Measurements from ENCODE around the gene ATG101. TPM values are rescaled to one million over a fixed set of nuclear protein-coding genes. Genes with fewer than 3 reads are reported as not detected.

Gene ATG101
- total and polyA plus RNA-seq, 2 experiments from 2014 or later = 27.7 to 60.3 TPM

DNA sequence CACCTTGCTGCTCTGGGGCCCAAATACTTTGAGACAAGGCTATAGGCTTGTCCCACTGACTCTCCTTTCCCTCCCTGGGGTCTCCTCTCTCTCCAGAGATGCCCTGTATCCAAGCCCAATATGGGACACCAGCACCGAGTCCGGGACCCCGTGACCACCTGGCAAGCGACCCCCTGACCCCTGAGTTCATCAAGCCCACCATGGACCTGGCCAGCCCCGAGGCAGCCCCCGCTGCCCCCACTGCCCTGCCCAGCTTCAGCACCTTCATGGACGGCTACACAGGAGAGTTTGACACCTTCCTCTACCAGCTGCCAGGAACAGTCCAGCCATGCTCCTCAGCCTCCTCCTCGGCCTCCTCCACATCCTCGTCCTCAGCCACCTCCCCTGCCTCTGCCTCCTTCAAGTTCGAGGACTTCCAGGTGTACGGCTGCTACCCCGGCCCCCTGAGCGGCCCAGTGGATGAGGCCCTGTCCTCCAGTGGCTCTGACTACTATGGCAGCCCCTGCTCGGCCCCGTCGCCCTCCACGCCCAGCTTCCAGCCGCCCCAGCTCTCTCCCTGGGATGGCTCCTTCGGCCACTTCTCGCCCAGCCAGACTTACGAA lies 15.4 kb upstream of the ATG101 start:
- H3K36me3 Mint-ChIP-seq (ENCODE audit: low read depth) = peaks cover 10% of the 10 kb centered on the region
- no peaks in the 10 kb centered on the region for H3K36me3 ChIP-seq (ENCODE audit: insufficient read depth)
- peaks cover 18% of the 10 kb centered on the region for H3K4me1 ChIP-seq (ENCODE audit: insufficient read depth)
- H3K27ac ChIP-seq (ENCODE audit: low read depth) = no peak overlapping the region
- no peaks in the 10 kb centered on the region for H3K9me2 ChIP-seq (ENCODE audit: insufficient read depth)
- no peak for TF ChIP-seq ZNF114 (CRISPR knock-in tag; IDR thresholded peaks at IDR 0.05)
- no peak for TF ChIP-seq ZNF331 (CRISPR knock-in tag; IDR thresholded peaks at IDR 0.05; ENCODE audit: low read depth)
- TF ChIP-seq EZH2phosphoT487 (IDR thresholded peaks at IDR 0.05; ENCODE audit: unreplicated experiment) = no peak
- no peak for TF ChIP-seq CREB1 (CRISPR knock-in tag; IDR thresholded peaks at IDR 0.05; ENCODE audit: low read depth)
- no peak overlapping the region for H3K4me3 Mint-ChIP-seq
- H3K79me2 ChIP-seq (replicated peaks; ENCODE audit: insufficient read depth) = no peaks in the 10 kb centered on the region
- peaks cover 33% of the 10 kb centered on the region for H3K27me3 Mint-ChIP-seq (ENCODE audit: insufficient read depth, low read depth, poor library complexity)
- H3K27ac Mint-ChIP-seq = no peak overlapping the region
- DNase-seq (ENCODE audit: low spot score) (no peak), ATAC-seq (no peak)
- no peak overlapping the region for H3K4me3 ChIP-seq
- peaks cover 33% of the 10 kb centered on the region for H3K27me3 ChIP-seq (ENCODE audit: insufficient read depth)
- H3F3A ChIP-seq (replicated peaks; ENCODE audit: low read depth) = no peaks in the 10 kb centered on the region; the same call in 1 of the 2 replicates
- H3K4me2 ChIP-seq = no peak overlapping the region
- H2AFZ ChIP-seq = no peak overlapping the region
- peaks cover 23% of the 10 kb centered on the region for H4K20me1 ChIP-seq (replicated peaks; ENCODE audit: insufficient read depth)
- H3K4me1 Mint-ChIP-seq = peaks cover 25% of the 10 kb centered on the region
- no peaks in the 10 kb centered on the region; the same call in 2 of the 3 replicates for H3K9me3 Mint-ChIP-seq

DNA sequence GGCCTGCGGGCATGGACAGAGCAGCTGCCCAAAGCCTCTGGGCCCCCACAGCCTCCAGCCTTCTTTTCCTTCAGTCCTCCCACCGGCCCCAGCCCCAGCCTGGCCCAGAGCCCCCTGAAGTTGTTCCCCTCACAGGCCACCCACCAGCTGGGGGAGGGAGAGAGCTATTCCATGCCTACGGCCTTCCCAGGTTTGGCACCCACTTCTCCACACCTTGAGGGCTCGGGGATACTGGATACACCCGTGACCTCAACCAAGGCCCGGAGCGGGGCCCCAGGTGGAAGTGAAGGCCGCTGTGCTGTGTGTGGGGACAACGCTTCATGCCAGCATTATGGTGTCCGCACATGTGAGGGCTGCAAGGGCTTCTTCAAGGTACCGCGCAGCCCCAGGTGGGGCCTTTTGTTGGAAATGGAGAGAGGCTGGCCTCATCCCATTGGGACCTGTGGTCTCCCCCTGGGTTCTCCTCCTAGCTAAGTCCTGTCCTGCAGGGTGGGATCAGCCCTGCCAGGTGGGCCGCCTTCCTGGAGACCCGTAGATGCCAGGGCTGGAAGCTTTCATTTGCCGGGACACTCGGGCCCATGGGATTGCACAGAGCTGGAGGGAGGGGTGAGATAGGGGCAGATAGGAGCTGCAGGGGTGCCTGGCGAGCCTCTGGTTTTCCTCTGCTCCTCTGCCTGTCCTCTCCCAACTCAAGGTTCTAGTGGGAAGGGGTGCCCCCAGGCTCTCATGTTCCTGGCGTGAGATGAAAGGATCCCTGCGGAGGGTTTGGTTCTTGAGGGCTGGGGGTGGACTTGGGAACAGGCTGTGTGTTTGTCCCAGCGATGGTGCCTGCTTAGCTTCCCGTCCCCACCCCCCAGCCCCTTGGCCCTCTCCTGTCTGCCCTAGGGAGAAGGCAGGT lies 14.7 kb upstream of the ATG101 start:
- Histone ChIP-seq H3K27me3 (ENCODE audit: insufficient read depth) (peaks cover 26% of the 10 kb centered on the region), H4K20me1 (replicated peaks; ENCODE audit: insufficient read depth) (peaks cover 20% of the 10 kb centered on the region), H3K4me1 (ENCODE audit: insufficient read depth) (peaks cover 13% of the 10 kb centered on the region), H3K27ac (ENCODE audit: low read depth) (no peak overlapping the region), H3K4me2 (no peak overlapping the region), H3F3A (replicated peaks; ENCODE audit: low read depth) (no peaks in the 10 kb centered on the region; the same call in 1 of the 2 replicates), H3K79me2 (replicated peaks; ENCODE audit: insufficient read depth) (no peaks in the 10 kb centered on the region), H2AFZ (no peak overlapping the region), H3K36me3 (ENCODE audit: insufficient read depth) (no peaks in the 10 kb centered on the region), H3K4me3 (no peak overlapping the region), H3K9me2 (ENCODE audit: insufficient read depth) (no peaks in the 10 kb centered on the region)
- TF ChIP-seq, protein P1, sequence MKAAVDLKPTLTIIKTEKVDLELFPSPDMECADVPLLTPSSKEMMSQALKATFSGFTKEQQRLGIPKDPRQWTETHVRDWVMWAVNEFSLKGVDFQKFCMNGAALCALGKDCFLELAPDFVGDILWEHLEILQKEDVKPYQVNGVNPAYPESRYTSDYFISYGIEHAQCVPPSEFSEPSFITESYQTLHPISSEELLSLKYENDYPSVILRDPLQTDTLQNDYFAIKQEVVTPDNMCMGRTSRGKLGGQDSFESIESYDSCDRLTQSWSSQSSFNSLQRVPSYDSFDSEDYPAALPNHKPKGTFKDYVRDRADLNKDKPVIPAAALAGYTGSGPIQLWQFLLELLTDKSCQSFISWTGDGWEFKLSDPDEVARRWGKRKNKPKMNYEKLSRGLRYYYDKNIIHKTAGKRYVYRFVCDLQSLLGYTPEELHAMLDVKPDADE (IDR thresholded peaks at IDR 0.05) = no peak
- no peak for TF ChIP-seq JUNB (IDR thresholded peaks at IDR 0.05; ENCODE audit: unreplicated experiment)
- TF ChIP-seq NANOG (IDR thresholded peaks at IDR 0.05; ENCODE audit: borderline replicate concordance) = no peak
- TF ChIP-seq, protein P2, sequence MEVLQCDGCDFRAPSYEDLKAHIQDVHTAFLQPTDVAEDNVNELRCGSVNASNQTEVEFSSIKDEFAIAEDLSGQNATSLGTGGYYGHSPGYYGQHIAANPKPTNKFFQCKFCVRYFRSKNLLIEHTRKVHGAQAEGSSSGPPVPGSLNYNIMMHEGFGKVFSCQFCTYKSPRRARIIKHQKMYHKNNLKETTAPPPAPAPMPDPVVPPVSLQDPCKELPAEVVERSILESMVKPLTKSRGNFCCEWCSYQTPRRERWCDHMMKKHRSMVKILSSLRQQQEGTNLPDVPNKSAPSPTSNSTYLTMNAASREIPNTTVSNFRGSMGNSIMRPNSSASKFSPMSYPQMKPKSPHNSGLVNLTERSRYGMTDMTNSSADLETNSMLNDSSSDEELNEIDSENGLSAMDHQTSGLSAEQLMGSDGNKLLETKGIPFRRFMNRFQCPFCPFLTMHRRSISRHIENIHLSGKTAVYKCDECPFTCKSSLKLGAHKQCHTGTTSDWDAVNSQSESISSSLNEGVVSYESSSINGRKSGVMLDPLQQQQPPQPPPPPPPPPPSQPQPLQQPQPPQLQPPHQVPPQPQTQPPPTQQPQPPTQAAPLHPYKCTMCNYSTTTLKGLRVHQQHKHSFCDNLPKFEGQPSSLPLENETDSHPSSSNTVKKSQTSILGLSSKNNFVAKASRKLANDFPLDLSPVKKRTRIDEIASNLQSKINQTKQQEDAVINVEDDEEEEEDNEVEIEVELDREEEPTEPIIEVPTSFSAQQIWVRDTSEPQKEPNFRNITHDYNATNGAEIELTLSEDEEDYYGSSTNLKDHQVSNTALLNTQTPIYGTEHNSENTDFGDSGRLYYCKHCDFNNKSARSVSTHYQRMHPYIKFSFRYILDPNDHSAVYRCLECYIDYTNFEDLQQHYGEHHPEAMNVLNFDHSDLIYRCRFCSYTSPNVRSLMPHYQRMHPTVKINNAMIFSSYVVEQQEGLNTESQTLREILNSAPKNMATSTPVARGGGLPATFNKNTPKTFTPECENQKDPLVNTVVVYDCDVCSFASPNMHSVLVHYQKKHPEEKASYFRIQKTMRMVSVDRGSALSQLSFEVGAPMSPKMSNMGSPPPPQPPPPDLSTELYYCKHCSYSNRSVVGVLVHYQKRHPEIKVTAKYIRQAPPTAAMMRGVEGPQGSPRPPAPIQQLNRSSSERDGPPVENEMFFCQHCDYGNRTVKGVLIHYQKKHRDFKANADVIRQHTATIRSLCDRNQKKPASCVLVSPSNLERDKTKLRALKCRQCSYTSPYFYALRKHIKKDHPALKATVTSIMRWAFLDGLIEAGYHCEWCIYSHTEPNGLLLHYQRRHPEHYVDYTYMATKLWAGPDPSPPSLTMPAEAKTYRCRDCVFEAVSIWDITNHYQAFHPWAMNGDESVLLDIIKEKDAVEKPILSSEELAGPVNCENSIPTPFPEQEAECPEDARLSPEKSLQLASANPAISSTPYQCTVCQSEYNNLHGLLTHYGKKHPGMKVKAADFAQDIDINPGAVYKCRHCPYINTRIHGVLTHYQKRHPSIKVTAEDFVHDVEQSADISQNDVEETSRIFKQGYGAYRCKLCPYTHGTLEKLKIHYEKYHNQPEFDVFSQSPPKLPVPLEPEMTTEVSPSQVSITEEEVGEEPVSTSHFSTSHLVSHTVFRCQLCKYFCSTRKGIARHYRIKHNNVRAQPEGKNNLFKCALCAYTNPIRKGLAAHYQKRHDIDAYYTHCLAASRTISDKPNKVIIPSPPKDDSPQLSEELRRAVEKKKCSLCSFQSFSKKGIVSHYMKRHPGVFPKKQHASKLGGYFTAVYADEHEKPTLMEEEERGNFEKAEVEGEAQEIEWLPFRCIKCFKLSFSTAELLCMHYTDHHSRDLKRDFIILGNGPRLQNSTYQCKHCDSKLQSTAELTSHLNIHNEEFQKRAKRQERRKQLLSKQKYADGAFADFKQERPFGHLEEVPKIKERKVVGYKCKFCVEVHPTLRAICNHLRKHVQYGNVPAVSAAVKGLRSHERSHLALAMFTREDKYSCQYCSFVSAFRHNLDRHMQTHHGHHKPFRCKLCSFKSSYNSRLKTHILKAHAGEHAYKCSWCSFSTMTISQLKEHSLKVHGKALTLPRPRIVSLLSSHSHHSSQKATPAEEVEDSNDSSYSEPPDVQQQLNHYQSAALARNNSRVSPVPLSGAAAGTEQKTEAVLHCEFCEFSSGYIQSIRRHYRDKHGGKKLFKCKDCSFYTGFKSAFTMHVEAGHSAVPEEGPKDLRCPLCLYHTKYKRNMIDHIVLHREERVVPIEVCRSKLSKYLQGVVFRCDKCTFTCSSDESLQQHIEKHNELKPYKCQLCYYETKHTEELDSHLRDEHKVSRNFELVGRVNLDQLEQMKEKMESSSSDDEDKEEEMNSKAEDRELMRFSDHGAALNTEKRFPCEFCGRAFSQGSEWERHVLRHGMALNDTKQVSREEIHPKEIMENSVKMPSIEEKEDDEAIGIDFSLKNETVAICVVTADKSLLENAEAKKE (CRISPR knock-in tag; IDR thresholded peaks at IDR 0.05) = no peak
- ATAC-seq = no peak
- DNase-seq (ENCODE audit: low spot score) = no peak
- Mint-ChIP-seq H3K4me3 (no peak overlapping the region), H3K27me3 (ENCODE audit: insufficient read depth, low read depth, poor library complexity) (peaks cover 25% of the 10 kb centered on the region), H3K4me1 (peaks cover 17% of the 10 kb centered on the region), H3K27ac (no peak overlapping the region), H3K9me3 (no peaks in the 10 kb centered on the region), H3K36me3 (ENCODE audit: low read depth) (peaks cover 10% of the 10 kb centered on the region; the same call in 2 of the 3 replicates)
